LNCaP clone FGC (cell line): ENCODE data around the gene CYTH1.

Source experiments
- DNase-seq: peaks from one replicate; pipeline ENCODE4 v3.0.0-alpha.2; 2011; ENCODE audit warnings: low read depth
- H3K4me3 ChIP-seq: 2 replicates; pipeline ENCODE4 v1.5.1; 2011; ENCODE audit warnings: mild to moderate bottlenecking, low read depth, low read length, control low read depth
- CTCF ChIP-seq: IDR thresholded peaks from 2 replicates; pipeline ENCODE4 v1.5.1; 2012; ENCODE audit warnings: mild to moderate bottlenecking; ENCODE audit not compliant: control insufficient read depth, insufficient read depth; ENCODE audit errors: extremely low read depth

Gene CYTH1

GRCh38 chr17:78746263-78746948, 35.7 kb downstream of the CYTH1 start:
- no peak for TF ChIP-seq CTCF
- no peak overlapping the region for H3K4me3 ChIP-seq
- DNase-seq, result no peak

- H3K4me3 ChIP-seq, result no peak overlapping the region
- peak; percentile 53 for TF ChIP-seq CTCF
- no peak for DNase-seq
Observed at GRCh38 chr17:78745407-78746088, 36.5 kb downstream of the CYTH1 start.

DNA sequence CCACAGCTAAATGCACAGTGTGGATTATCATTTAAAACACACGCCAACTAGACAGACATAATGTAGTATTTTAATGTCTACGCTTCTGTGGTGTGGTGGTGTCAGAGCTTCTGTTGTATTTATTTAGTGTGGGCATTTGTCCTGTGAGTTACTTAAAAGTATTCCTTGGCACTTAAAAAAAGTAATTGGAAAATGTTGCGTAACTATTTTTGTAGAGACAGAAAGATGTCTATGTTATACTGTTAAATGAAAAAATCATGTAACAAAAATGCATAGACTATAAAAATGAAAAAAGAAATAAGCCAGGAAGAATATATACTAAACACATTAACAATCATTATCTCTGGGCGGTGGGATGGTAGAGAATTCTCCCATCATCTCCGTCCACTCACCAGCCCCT, 39.2 kb downstream of the CYTH1 start:
- no peak for TF ChIP-seq CTCF
- no peak overlapping the region for H3K4me3 ChIP-seq
- DNase-seq, result no peak

DNA sequence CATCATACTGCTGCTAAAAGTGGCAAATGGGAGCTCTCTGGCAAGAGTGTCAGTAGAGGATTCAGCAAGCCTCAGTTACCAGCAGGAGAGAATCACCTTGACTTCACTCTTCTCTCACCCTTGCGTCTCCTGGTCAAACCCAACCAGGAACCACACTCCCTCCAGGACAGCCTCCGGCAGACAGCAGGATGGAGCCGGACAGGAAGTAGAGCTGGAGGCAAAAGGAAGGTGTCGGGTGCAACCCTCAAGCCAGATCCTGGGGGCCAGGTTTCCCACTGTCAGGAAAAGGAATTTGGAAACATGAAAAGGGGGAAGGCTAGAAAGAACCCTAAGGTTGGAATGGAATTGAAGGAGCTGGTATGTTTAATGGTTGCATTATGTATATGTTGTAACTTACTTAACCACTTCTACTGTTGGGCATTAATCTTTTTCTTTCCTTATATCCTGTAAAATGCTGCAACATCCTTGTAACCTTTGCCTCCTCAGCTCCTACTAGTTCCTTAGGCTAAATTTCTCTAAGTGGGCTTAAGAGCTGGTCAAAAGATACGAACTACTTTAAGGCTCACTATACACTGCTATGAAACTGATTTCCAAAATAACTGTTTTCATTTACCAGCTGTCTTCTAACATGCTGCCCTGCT, 40.3 kb downstream of the CYTH1 start:
- H3K4me3 ChIP-seq, result no peak overlapping the region
- no peak for DNase-seq
- TF ChIP-seq CTCF, result no peak

DNA sequence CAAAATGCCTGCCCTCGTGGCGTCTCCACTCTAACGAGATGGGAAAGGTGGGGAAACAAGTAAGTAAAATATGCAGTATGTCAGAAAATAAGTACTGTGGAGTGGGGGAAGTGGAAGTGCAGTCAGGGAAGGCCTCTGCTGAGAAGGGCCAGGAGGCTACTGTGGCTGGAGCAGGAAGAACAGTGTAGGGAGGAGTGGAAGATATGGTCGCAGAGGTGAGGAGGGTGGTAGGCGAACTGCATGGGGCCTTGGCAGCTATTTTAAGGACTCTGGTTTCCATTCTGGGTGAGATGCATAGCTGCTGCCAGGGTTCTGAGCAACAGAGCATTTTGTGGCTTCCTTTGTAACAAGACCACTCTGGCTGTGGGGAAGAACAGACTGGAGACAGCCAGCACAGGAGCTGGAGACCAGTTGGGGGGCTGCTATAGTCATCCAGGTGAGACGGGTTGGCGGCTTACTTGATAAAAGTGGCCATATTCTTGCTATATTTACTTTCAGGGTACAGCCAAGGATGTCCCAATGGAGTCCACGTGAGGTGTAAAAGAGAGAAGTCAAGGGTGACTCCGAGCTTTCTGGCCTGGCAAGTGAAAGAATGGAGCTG, 42.6 kb downstream of the CYTH1 start:
- H3K4me3 ChIP-seq, result no peak overlapping the region
- no peak for DNase-seq
- TF ChIP-seq CTCF, result no peak

- no peak for DNase-seq
- no peak overlapping the region for H3K4me3 ChIP-seq
- no peak for TF ChIP-seq CTCF
Observed at GRCh38 chr17:78738698-78739097, 43.4 kb downstream of the CYTH1 start.
